Measurements from ENCODE around the gene RRAGD. TPM values are rescaled to one million over a fixed set of nuclear protein-coding genes. Genes with fewer than 3 reads are reported as not detected.

Gene RRAGD
- total RNA-seq, 2 experiments from 2014 or later, result 14.8 to 16.0 TPM

Other genes starting within 250 kb of the RRAGD start
- not detected for gene GABRR1, start 194.9 kb downstream of the RRAGD start, total RNA-seq
- under 1 TPM in 1 of 2 experiments, not detected in 1; 0.12 TPM for gene GABRR2, start 97.0 kb downstream of the RRAGD start, total RNA-seq
- gene UBE2J1, start 59.6 kb downstream of the RRAGD start, total RNA-seq, result 10 to 100 TPM; 28.8 to 29.0 TPM
- gene ANKRD6, start 20.9 kb upstream of the RRAGD start, total RNA-seq, result 1 to 10 TPM; 2.0 to 2.2 TPM
- gene LYRM2, start 226.5 kb upstream of the RRAGD start, total RNA-seq, result 10 to 100 TPM; 31.6 to 32.3 TPM

Measured in activated naive CD8-positive, alpha-beta T cell treated with anti-CD3 and anti-CD28 coated beads for 36 hours (primary cell).